Thyroid gland (tissue), 4 donors: Measurements from ENCODE around the gene BCO2.

Experiments used
- POLR2A ChIP-seq, 2 donors: fragments of 450-650 bp; IDR thresholded peaks; one replicate each; pipeline ENCODE4 v1.6.1; 2017; ENCODE audit warnings: antibody characterized with exemption in 2 of 2, mild to moderate bottlenecking in 2 of 2, moderate library complexity in 1 of 2
- TF ChIP-seq, protein P1 (sequence below), 6 experiments: fragments of 200-600 bp in 3 of 6; fragments of 450-650 bp in 3 of 6; sonication (generic) in 3 of 6; IDR thresholded peaks; one replicate each; pipeline ENCODE4 v1.5.1; 2016 to 2019; ENCODE audit warnings: antibody characterized with exemption in 6 of 6, mild to moderate bottlenecking in 2 of 6, inconsistent platforms in 1 of 6, moderate library complexity in 1 of 6

- TF ChIP-seq, protein P1, sequence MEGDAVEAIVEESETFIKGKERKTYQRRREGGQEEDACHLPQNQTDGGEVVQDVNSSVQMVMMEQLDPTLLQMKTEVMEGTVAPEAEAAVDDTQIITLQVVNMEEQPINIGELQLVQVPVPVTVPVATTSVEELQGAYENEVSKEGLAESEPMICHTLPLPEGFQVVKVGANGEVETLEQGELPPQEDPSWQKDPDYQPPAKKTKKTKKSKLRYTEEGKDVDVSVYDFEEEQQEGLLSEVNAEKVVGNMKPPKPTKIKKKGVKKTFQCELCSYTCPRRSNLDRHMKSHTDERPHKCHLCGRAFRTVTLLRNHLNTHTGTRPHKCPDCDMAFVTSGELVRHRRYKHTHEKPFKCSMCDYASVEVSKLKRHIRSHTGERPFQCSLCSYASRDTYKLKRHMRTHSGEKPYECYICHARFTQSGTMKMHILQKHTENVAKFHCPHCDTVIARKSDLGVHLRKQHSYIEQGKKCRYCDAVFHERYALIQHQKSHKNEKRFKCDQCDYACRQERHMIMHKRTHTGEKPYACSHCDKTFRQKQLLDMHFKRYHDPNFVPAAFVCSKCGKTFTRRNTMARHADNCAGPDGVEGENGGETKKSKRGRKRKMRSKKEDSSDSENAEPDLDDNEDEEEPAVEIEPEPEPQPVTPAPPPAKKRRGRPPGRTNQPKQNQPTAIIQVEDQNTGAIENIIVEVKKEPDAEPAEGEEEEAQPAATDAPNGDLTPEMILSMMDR (IDR thresholded peaks at IDR 0.05): no peak
- no peak for TF ChIP-seq POLR2A (IDR thresholded peaks at IDR 0.05)
Observed at GRCh38 chr11:112266410-112266778, 91.1 kb downstream of the BCO2 start.
